Sigmoid colon (tissue), 7 donors: ENCODE results near the gene NHS. TPM values are rescaled to one million over a fixed set of nuclear protein-coding genes. Genes with fewer than 3 reads are reported as not detected.
A peak's percentile ranks its signal among the peaks of the same experiment; 100 is the strongest.

Source experiments
- DNase-seq: peaks from one replicate; pipeline ENCODE4 v3.0.0-alpha.2; 2019
- H3K27ac ChIP-seq, 4 donors: fragments of 200-600 bp; sonication (generic); one replicate each; pipeline ENCODE4 v1.5.1; 2016 to 2019; ENCODE audit warnings: mild to moderate bottlenecking in 1 of 4
- H3K27me3 ChIP-seq, 3 donors: fragments of 200-600 bp; sonication (generic); one replicate each; pipeline ENCODE4 v1.5.1; 2019; ENCODE audit warnings: mild to moderate bottlenecking in 1 of 3
- H3K36me3 ChIP-seq, 4 donors: fragments of 200-600 bp; sonication (generic); one replicate each; pipeline ENCODE4 v1.5.1; 2016 to 2019
- H3K4me1 ChIP-seq, 4 donors: fragments of 200-600 bp; sonication (generic); one replicate each; pipeline ENCODE4 v1.5.1; 2017 to 2019
- H3K4me3 ChIP-seq, 4 donors: fragments of 200-600 bp; sonication (generic); one replicate each; pipeline ENCODE4 v1.5.1; 2017 to 2019; ENCODE audit warnings: mild to moderate bottlenecking in 2 of 4, moderate library complexity in 1 of 4
- H3K9me3 ChIP-seq, 4 donors: fragments of 200-600 bp in 3 of 4; sonication (generic) in 3 of 4; one replicate each; pipeline versions ENCODE4 v1.5.1 to v1.6.1; 2013 to 2019
- EP300 ChIP-seq, 4 donors: sonication (generic); formaldehyde crosslinking; IDR thresholded peaks; one replicate each; pipeline ENCODE4 v1.6.1; 2017; ENCODE audit warnings: antibody characterized with exemption in 4 of 4
- POLR2A ChIP-seq, 2 donors: fragments of 450-650 bp; IDR thresholded peaks; one replicate each; pipeline ENCODE4 v1.6.1; 2016; ENCODE audit warnings: antibody characterized with exemption in 2 of 2, mild to moderate bottlenecking in 2 of 2, moderate library complexity in 2 of 2
- POLR2AphosphoS5 ChIP-seq, 4 donors: sonication (generic); formaldehyde crosslinking; IDR thresholded peaks; one replicate each; pipeline ENCODE4 v1.6.1; 2017; ENCODE audit warnings: antibody characterized with exemption in 4 of 4
- WGBS, 2 donors: extraction: QIAGEN DNeasy Blood & Tissue Kit; methylation state at CpG; one replicate each; pipeline ENCODE4 v1.1.7; 2013; 5-methylcytosine and 5-hydroxymethylcytosine counted together
- intact Hi-C: fragments of 100-400 bp; cut with DNase I; formaldehyde crosslinking; loops from one replicate; pipeline ENCODE4 v1.15.1; 2023
- polyA plus RNA-seq, 3 donors: library from polyadenylated mRNA; stranded (reverse); fragments of 200-250 nt; gene quantifications; one replicate each; pipeline ENCODE4 v1.2.3, GENCODE V29; 2013
- total RNA-seq, 4 donors: library from RNA; depleted of rRNA; stranded (reverse); fragments of >200 nt; gene quantifications; one replicate each; pipeline ENCODE4 v1.1.0, GENCODE V29; 2016
- TF ChIP-seq, protein P1 (sequence below), 4 experiments: fragments of 450-650 bp in 3 of 4; fragments of 200-600 bp in 1 of 4; IDR thresholded peaks; one replicate each; pipeline ENCODE4 v1.5.1; 2016 to 2019; ENCODE audit warnings: antibody characterized with exemption in 4 of 4, mild to moderate bottlenecking in 3 of 4, moderate library complexity in 2 of 4
- donor health status: healthy with polysubstance abuse.
- donor health status: Bipolar disorder and iron deficiency.
- donor health status: healthy.

The NHS gene
- total and polyA plus RNA-seq, 7 donors: under 0.01 to 22.7 (median 9.3) TPM

DNA sequence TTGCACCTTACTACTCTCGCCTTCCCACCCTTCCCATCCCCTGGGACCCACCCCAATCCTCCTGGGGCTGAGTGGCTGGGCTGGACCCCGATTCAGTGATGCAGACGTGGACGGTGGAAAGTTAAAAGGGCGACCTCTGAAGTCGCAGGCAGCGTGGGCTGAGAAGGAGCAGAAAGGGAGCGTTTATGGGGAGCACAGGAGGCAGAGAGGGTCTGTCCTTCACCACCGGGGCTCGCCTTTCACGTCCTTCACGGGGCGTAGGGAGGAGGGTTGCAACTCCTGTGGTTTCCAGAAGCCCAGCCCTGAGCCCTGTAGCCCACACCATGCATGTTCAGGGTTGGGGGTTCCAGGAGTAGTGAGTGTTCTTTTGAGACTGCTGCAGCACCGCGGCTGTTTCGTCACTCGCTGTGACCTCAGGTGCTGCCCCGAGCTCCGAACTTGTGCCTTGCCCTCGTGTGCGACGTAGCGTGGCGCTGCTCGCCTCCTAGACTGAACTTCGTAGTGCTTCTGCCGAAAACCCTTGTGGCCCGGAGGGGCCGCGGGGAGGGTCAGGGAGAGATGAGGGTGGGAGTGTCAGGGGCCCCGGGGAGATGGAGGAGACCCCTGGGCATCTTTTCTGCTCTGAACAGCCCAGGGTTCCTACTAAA is 1.6 kb downstream of the NHS start:
- DNase-seq: peak; percentile 73
- Histone ChIP-seq H3K4me1 (peaks cover 0 to 10% (median 0%) of the 10 kb centered on the region in 4 donors), H3K4me3 (peak overlapping the region; percentile 52 to 69 (median 68)), H3K9me3 (no peaks in the 10 kb centered on the region), H3K27ac (peak overlapping the region; percentile 77 to 84 (median 81)), H3K36me3 (no peaks in the 10 kb centered on the region), H3K27me3 (peaks cover 0 to 5% (median 0%) of the 10 kb centered on the region in 3 donors)
- WGBS, 2 donors: 1 to 2% methylated on average over 31 of the region's 31 CpGs
- TF ChIP-seq EP300 (IDR thresholded peaks at IDR 0.05) (no peak), POLR2AphosphoS5 (IDR thresholded peaks at IDR 0.05) (no peak), POLR2A (IDR thresholded peaks at IDR 0.05) (no peak)
- TF ChIP-seq, protein P1, sequence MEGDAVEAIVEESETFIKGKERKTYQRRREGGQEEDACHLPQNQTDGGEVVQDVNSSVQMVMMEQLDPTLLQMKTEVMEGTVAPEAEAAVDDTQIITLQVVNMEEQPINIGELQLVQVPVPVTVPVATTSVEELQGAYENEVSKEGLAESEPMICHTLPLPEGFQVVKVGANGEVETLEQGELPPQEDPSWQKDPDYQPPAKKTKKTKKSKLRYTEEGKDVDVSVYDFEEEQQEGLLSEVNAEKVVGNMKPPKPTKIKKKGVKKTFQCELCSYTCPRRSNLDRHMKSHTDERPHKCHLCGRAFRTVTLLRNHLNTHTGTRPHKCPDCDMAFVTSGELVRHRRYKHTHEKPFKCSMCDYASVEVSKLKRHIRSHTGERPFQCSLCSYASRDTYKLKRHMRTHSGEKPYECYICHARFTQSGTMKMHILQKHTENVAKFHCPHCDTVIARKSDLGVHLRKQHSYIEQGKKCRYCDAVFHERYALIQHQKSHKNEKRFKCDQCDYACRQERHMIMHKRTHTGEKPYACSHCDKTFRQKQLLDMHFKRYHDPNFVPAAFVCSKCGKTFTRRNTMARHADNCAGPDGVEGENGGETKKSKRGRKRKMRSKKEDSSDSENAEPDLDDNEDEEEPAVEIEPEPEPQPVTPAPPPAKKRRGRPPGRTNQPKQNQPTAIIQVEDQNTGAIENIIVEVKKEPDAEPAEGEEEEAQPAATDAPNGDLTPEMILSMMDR (IDR thresholded peaks at IDR 0.05): no peak
- intact Hi-C loops: loop anchor here (2.0 to 10.0 kb wide), 6 partner anchors 84 to 361 kb away; partner anchors contain the start of gene SCML1

DNA sequence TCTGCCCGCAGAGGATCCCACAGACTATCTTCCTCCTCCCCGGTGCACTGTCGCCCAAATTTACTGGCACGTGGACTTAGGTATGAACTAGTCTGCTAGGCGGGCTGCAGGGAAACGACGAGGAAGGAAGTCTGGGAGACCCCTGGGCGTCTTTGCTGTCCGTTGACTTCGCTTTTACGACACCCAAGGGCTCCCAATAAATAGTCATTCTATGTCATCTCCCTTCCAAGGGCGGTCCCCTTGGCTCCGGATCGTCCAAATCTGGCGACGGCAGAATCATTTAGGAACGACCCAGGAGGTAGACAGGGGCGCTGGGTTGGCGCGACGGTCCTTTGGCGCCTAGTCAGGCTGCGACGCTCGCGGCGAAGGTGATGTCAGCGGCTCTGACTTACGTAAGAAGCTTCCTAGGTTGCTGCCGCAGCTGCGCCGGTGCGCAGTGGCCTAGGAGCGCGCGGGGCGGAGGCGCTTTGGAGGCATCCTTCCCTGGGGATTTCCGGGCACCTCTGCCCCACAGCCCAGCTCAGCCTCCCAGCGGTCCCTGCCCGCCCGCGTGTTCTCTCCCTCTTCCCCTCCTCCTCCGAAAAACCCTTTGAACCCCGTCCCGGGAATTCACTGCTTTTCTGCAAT is 2.2 kb downstream of the NHS start:
- peaks cover 0 to 5% (median 0%) of the 10 kb centered on the region in 3 donors for H3K27me3 ChIP-seq
- TF ChIP-seq POLR2AphosphoS5 (IDR thresholded peaks at IDR 0.05) (peak; percentile 46 to 85 (median 76)), EP300 (IDR thresholded peaks at IDR 0.05) (no peak), POLR2A (IDR thresholded peaks at IDR 0.05) (no peak)
- no peaks in the 10 kb centered on the region for H3K36me3 ChIP-seq
- H3K9me3 ChIP-seq: no peaks in the 10 kb centered on the region
- 0 to 1% methylated on average over 46 of the region's 46 CpGs for WGBS, 2 donors
- H3K4me1 ChIP-seq: peaks cover 0 to 10% (median 0%) of the 10 kb centered on the region in 4 donors
- H3K27ac ChIP-seq: peak overlapping the region in 3 of 4 donors; percentile 81 to 84 (median 81)
- intact Hi-C loops: loop anchor here (2.0 to 10.0 kb wide), 6 partner anchors 85 to 360 kb away; partner anchors contain the start of gene SCML1
- peak; percentile 86 for DNase-seq
- peak overlapping the region; percentile 52 to 69 (median 68) for H3K4me3 ChIP-seq

DNA sequence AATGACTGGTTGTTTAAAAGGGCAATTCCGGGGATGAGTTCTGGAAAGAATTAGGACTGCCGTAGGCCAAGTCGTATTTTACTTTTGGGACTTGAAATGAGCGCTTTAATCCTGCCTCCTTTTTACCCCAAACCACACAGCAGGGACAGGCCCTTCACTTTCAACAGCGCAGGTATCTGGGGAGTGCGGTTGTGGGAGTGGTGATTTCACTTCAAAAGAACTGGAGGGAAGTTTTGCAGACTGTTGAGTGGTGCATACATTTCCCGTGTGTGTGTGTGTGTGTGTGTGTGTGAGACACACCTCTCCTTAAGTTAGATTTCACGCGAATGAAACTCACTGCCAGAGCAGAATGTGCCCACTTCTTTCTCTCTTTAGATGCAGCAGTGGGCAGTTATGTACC is 2.8 kb downstream of the NHS start:
- TF ChIP-seq, protein P1 (IDR thresholded peaks at IDR 0.05): no peak
- TF ChIP-seq POLR2AphosphoS5 (IDR thresholded peaks at IDR 0.05): no peak
- no peak for TF ChIP-seq POLR2A (IDR thresholded peaks at IDR 0.05)
- no peak for TF ChIP-seq EP300 (IDR thresholded peaks at IDR 0.05)
- Histone ChIP-seq H3K27me3 (peaks cover 0 to 5% (median 0%) of the 10 kb centered on the region in 3 donors), H3K36me3 (no peaks in the 10 kb centered on the region), H3K27ac (peak overlapping the region in 3 of 4 donors; percentile 81 to 84 (median 81)), H3K9me3 (no peaks in the 10 kb centered on the region), H3K4me1 (peaks cover 0 to 10% (median 0%) of the 10 kb centered on the region in 4 donors), H3K4me3 (peak overlapping the region; percentile 52 to 69 (median 68))
- no peak for DNase-seq
- WGBS, 2 donors: 19 to 25% methylated on average over 9 of the region's 9 CpGs
- intact Hi-C loops: loop anchor here (2.0 to 10.0 kb wide), 6 partner anchors 85 to 360 kb away; partner anchors contain the start of gene SCML1

DNA sequence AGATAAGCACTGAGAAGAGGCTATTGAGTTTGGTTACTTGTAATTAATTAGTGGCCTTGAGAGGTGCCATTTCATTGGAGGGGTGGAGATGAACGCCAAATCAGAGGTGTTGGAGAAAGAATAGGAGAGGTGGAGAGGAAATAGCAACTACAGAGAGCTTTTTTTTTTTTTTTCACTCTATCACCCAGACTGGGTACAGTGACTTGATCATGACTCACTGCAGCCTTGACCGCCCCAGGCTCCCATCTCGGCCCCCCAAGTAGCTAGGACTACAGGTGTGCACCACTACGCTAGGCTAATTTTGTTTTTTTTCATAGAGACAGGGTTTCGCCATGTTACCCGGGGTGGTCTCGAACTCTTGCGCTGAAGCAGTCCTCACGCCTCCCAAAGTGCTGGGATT is 5.2 kb downstream of the NHS start:
- no peak overlapping the region for H3K27ac ChIP-seq
- DNase-seq: no peak
- TF ChIP-seq EP300 (IDR thresholded peaks at IDR 0.05): no peak
- TF ChIP-seq POLR2AphosphoS5 (IDR thresholded peaks at IDR 0.05): no peak
- TF ChIP-seq POLR2A (IDR thresholded peaks at IDR 0.05): no peak
- TF ChIP-seq, protein P1 (IDR thresholded peaks at IDR 0.05): no peak
- no peaks in the 10 kb centered on the region for H3K9me3 ChIP-seq
- intact Hi-C loops: no loop called here
- H3K4me1 ChIP-seq: peaks cover 0 to 5% (median 0%) of the 10 kb centered on the region in 4 donors
- H3K4me3 ChIP-seq: no peak overlapping the region
- H3K27me3 ChIP-seq: no peaks in the 10 kb centered on the region
- no peaks in the 10 kb centered on the region for H3K36me3 ChIP-seq
- 94 to 97% methylated on average over 9 of the region's 9 CpGs for WGBS, 2 donors

DNA sequence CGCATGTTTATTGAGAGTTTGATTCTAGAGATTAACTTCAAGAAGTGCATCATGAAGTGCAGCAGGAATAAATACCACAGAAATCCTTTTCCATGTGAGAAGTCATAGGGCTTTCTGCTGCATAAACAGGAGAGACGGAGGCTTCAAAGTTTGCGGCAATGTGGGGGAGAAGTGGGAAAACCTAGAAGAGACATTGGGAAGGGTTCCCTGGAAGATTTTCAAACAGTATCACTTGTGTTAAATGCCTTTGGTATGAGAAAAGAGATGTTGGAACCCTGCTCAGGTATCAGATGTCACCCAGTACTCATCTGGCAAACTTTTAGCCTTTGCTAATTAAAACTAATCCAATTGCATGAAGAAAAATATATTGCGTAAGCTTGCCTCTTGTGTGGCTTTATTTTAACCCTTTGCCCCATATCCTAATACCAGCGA is 15.4 kb downstream of the NHS start:
- H3K36me3 ChIP-seq: no peaks in the 10 kb centered on the region
- H3K27ac ChIP-seq: no peak overlapping the region
- no peaks in the 10 kb centered on the region for H3K27me3 ChIP-seq
- intact Hi-C loops: no loop called here
- DNase-seq: no peak
- no peak overlapping the region for H3K4me3 ChIP-seq
- no peaks in the 10 kb centered on the region for H3K4me1 ChIP-seq
- TF ChIP-seq POLR2AphosphoS5 (IDR thresholded peaks at IDR 0.05) (no peak), EP300 (IDR thresholded peaks at IDR 0.05) (no peak), POLR2A (IDR thresholded peaks at IDR 0.05) (no peak)
- TF ChIP-seq, protein P1 (IDR thresholded peaks at IDR 0.05): no peak
- H3K9me3 ChIP-seq: no peaks in the 10 kb centered on the region
- WGBS, 2 donors: 82 to 88% methylated on average over 5 of the region's 5 CpGs
